ENCODE measurements around the gene TRIB2. TPM values are rescaled to one million over a fixed set of nuclear protein-coding genes. Genes with fewer than 3 reads are reported as not detected.

Gene TRIB2
- total and polyA plus RNA-seq, 12 donors, result 26.7 to 57.2 (median 36.5) TPM

DNA sequence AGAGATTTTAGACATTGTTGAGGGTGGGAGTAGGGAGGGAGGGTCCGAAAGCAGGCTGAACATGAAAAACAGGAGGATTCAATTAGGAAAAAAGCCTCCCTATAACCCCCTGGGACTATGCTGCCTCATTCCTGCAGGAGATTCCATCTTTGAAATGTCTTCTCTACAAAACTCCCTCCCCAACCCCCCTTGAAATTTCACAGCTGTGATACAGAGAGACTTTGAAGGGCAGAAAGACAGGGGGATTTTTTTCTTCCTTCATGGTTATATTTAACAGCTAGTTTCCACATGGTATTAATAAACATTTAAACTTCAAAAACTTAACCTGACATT is 57.6 kb downstream of the TRIB2 start:
- WGBS, 2 donors, result 78 to 80% methylated on average over 1 of the region's 1 CpG
- TF ChIP-seq, protein P1, sequence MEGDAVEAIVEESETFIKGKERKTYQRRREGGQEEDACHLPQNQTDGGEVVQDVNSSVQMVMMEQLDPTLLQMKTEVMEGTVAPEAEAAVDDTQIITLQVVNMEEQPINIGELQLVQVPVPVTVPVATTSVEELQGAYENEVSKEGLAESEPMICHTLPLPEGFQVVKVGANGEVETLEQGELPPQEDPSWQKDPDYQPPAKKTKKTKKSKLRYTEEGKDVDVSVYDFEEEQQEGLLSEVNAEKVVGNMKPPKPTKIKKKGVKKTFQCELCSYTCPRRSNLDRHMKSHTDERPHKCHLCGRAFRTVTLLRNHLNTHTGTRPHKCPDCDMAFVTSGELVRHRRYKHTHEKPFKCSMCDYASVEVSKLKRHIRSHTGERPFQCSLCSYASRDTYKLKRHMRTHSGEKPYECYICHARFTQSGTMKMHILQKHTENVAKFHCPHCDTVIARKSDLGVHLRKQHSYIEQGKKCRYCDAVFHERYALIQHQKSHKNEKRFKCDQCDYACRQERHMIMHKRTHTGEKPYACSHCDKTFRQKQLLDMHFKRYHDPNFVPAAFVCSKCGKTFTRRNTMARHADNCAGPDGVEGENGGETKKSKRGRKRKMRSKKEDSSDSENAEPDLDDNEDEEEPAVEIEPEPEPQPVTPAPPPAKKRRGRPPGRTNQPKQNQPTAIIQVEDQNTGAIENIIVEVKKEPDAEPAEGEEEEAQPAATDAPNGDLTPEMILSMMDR (IDR thresholded peaks at IDR 0.05), result no peak
- Histone ChIP-seq H3K4me3 (no peak overlapping the region), H3K4me1 (peaks cover 0 to 15% (median 7%) of the 10 kb centered on the region in 9 donors), H3K36me3 (no peaks in the 10 kb centered on the region), H3K27me3 (peaks cover 0 to 5% (median 0%) of the 10 kb centered on the region in 7 donors), H3K9me3 (peaks cover 0 to 12% (median 2%) of the 10 kb centered on the region in 11 donors), H3K27ac (no peak overlapping the region)
- intact Hi-C loops (cut with DNase I), result no loop called here
- DNase-seq (peak in 1 of 2 donors; percentile 50), ATAC-seq (peak in 5 of 8 donors; percentile 13 to 61 (median 30))

DNA sequence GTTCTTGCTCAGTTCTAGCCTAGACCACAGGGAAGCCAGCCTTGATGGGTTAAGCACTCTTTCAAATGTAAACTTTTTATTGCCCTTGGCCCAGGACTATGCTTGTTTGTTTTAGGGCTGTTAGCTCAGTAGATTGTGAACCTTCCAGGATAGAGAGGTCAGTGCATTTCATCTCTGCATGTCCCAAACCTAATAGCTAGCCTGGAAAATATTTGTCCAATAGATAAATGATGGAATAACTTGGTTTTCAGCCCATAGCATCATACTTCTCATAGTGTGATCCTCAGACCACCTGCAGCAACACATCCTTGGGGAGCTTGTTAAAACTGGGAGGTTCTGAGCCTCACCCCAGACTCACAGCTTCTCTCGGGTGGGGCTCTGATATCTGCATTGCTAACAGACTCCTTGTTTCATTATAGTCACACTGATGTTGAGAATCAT is 59.8 kb downstream of the TRIB2 start:
- peaks cover 0 to 13% (median 0%) of the 10 kb centered on the region in 9 donors for H3K4me1 ChIP-seq
- H3K36me3 ChIP-seq, result no peaks in the 10 kb centered on the region
- DNase-seq, result no peak
- H3K9me3 ChIP-seq, result peaks cover 0 to 12% (median 2%) of the 10 kb centered on the region in 11 donors
- peak in 2 of 8 donors; percentile 19 to 22 for ATAC-seq
- TF ChIP-seq, protein P1 (IDR thresholded peaks at IDR 0.05), result no peak
- H3K27ac ChIP-seq, result no peak overlapping the region
- H3K27me3 ChIP-seq, result no peaks in the 10 kb centered on the region
- no peak overlapping the region for H3K4me3 ChIP-seq
- intact Hi-C loops (cut with DNase I), result no loop called here
- WGBS, 2 donors, result 71 to 73% methylated on average over 1 of the region's 1 CpG

DNA sequence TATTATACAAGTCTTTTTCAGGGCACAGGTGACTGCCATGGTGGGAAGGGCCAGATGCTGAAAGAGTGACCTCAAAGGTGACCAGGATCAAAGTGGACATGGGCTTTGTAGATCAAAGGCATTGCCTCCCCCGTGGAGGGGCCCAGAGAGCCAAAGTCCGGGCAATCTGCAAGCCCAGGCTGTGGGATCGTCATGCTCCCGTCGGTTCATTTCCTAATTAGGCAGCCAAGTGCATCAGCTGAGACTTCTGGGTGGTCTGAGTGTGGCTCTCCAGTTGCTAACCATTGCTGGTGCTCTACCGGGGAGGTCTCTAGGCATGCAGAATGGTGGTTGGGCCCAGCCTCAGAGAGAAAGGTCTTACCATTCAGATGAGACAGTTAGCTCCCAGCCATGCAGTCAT is 61.6 kb downstream of the TRIB2 start:
- H3K4me1 ChIP-seq, result peaks cover 0 to 13% (median 0%) of the 10 kb centered on the region in 9 donors
- H3K9me3 ChIP-seq, result peaks cover 0 to 12% (median 2%) of the 10 kb centered on the region in 11 donors
- ATAC-seq (peak in 1 of 8 donors; percentile 33), DNase-seq (no peak)
- no peaks in the 10 kb centered on the region for H3K27me3 ChIP-seq
- H3K4me3 ChIP-seq, result no peak overlapping the region
- no peaks in the 10 kb centered on the region for H3K36me3 ChIP-seq
- TF ChIP-seq, protein P1 (IDR thresholded peaks at IDR 0.05), result no peak
- no peak overlapping the region for H3K27ac ChIP-seq
- 77 to 78% methylated on average over 6 of the region's 6 CpGs for WGBS, 2 donors
- intact Hi-C loops (cut with DNase I), result no loop called here

DNA sequence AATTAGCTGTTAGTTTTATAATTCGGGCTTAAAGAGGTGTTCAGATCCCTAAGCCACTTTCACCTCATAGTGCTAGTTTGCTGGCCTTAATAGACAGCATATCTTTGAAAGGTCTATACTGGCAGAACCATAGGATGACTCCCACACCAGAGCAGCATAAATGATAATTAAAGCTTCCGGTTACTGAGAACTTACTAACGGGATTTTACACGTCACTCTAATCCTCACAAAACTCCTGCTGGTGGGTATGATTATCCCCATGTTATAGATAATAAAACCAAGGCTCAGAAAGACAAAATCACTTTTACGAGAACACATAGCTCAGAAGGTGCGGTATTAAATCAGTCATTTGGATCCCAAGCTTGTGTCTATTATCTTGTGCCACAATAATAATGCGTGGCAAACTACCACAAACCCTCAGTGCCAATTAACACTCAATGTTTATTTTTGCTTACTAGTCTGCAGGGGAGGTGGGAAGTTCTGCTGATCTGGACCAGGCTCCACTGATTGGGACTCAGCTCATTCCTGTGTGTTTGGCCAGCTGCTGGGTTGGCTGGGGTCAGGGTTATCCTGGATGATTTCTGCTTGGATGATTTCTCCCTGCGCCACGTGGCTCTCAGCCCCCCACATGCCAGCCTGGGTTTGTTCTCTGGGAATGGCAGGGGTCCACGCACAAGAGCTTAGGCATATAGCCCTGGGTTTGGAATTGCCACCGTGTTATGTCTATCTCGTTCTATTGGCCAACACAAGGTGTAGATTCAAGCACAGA is 62.3 kb downstream of the TRIB2 start:
- Histone ChIP-seq H3K4me3 (no peak overlapping the region), H3K27ac (no peak overlapping the region), H3K27me3 (no peaks in the 10 kb centered on the region), H3K36me3 (no peaks in the 10 kb centered on the region), H3K9me3 (peaks cover 0 to 12% (median 2%) of the 10 kb centered on the region in 11 donors), H3K4me1 (peaks cover 0 to 13% (median 0%) of the 10 kb centered on the region in 9 donors)
- 78 to 86% methylated on average over 12 of the region's 12 CpGs for WGBS, 2 donors
- TF ChIP-seq, protein P1 (IDR thresholded peaks at IDR 0.05), result no peak
- DNase-seq (no peak), ATAC-seq (peak in 1 of 8 donors; percentile 34)
- intact Hi-C loops (cut with DNase I), result no loop called here
